Sigmoid colon (tissue), 4 donors: ENCODE data around the gene ACAD11.

Experiments
- CTCF ChIP-seq, 4 experiments: fragments of 450-650 bp in 3 of 4; fragments of 200-600 bp in 1 of 4; IDR thresholded peaks; one replicate each; pipeline ENCODE4 v1.5.1; 2016 to 2019; ENCODE audit warnings: antibody characterized with exemption in 4 of 4, mild to moderate bottlenecking in 3 of 4, moderate library complexity in 2 of 4
- EP300 ChIP-seq, 4 donors: sonication (generic); formaldehyde crosslinking; IDR thresholded peaks; one replicate each; pipeline ENCODE4 v1.6.1; 2017; ENCODE audit warnings: antibody characterized with exemption in 4 of 4
- POLR2A ChIP-seq, 2 donors: fragments of 450-650 bp; IDR thresholded peaks; one replicate each; pipeline ENCODE4 v1.6.1; 2016; ENCODE audit warnings: antibody characterized with exemption in 2 of 2, mild to moderate bottlenecking in 2 of 2, moderate library complexity in 2 of 2
- POLR2AphosphoS5 ChIP-seq, 4 donors: sonication (generic); formaldehyde crosslinking; IDR thresholded peaks; one replicate each; pipeline ENCODE4 v1.6.1; 2017; ENCODE audit warnings: antibody characterized with exemption in 4 of 4

- no peak for TF ChIP-seq POLR2A (IDR thresholded peaks at IDR 0.05)
- TF ChIP-seq CTCF (IDR thresholded peaks at IDR 0.05), result no peak
- no peak for TF ChIP-seq POLR2AphosphoS5 (IDR thresholded peaks at IDR 0.05)
- no peak for TF ChIP-seq EP300 (IDR thresholded peaks at IDR 0.05)
These were observed 72.2 kb downstream of the ACAD11 start for GRCh38 chr3:132587401-132587800.
